Erythroblast (primary cell): Measurements from ENCODE around the gene PPARD.

Experiments used
- GATA1 ChIP-seq: IDR thresholded peaks from 2 replicates; pipeline ENCODE4 v1.6.1; 2011; ENCODE audit warnings: low read depth, mild to moderate bottlenecking, control low read depth, low read length, moderate library complexity
- POLR2A ChIP-seq: IDR thresholded peaks from 2 replicates; pipeline ENCODE4 v1.6.1; 2011; ENCODE audit warnings: mild to moderate bottlenecking, low read length

GRCh38 chr6:35402856-35403191 is 60.5 kb downstream of the PPARD start:
- no peak for TF ChIP-seq POLR2A
- no peak for TF ChIP-seq GATA1
